HCT116 (cell line): ENCODE measurements around the gene CTBP2. TPM values are rescaled to one million over a fixed set of nuclear protein-coding genes. Genes with fewer than 3 reads are reported as not detected.

Source experiments
- ATAC-seq: fragments of 200-7000 bp; cut with Tn5 transposase; 2 replicates; pipeline ENCODE4 v1.9.1; 2020; ENCODE audit warnings: mild to moderate bottlenecking, moderate library complexity
- BruUV-seq: library from RNA; stranded (reverse); fragments of 400-500 nt; replicated peaks from 2 replicates; lab custom pipeline; 2021; lab: Mats Ljungman, UMichigan
- CTCF ChIA-PET: fragments of 300-600 bp; sonication (Branson Sonifier 250); formaldehyde crosslinking; loops from one replicate; lab custom pipeline; 2021; ENCODE audit warnings: antibody characterized with exemption; lab: Charles Lee
- POLR2A ChIA-PET: fragments of 300-600, 350-600 bp; sonication (Branson Sonifier 250); formaldehyde crosslinking; loops from one replicate; lab custom pipeline; 2021; ENCODE audit warnings: antibody characterized with exemption; lab: Charles Lee
- RAD21 ChIA-PET, 2 experiments: fragments of 300-600 bp; sonication (Branson Sonifier 250); formaldehyde crosslinking; loops; one replicate each; lab custom pipeline; 2023; ENCODE audit warnings: low total read pairs in 2 of 2; ENCODE audit not compliant: uncharacterized antibody in 2 of 2, unreplicated experiment in 2 of 2, low non-redundant PET in 1 of 2; lab: Charles Lee
- DNase-seq: peaks from one replicate; pipeline ENCODE4 v3.0.0-alpha.2; 2010; ENCODE audit warnings: low read depth, low spot score
- H2AFZ ChIP-seq: fragments of 200-600 bp; shearing (Covaris generic), sonication (generic); 2 replicates; pipeline ENCODE4 v1.6.1; 2017; ENCODE audit warnings: low read depth, mixed run types, mixed read lengths, antibody characterized with exemption, low read length; ENCODE audit not compliant: poor library complexity, severe bottlenecking
- H3K27ac ChIP-seq: 2 replicates; pipeline ENCODE4 v1.5.1; 2012; ENCODE audit warnings: low read depth, low read length
- H3K27me3 ChIP-seq: fragments of 200-600 bp; sonication (generic); 2 replicates; pipeline ENCODE4 v1.6.1; 2016; ENCODE audit warnings: mixed run types, low read length, mixed read lengths; ENCODE audit not compliant: insufficient read depth
- H3K36me3 ChIP-seq, 2 experiments: fragments of 200-500 bp in 1 of 2; fragments of 200-600 bp in 1 of 2; sonication (Bioruptor generic) in 1 of 2; sonication (generic) in 1 of 2; 2 replicates each; pipeline versions ENCODE4 v1.5.1 to v1.6.1; 2014 to 2016; ENCODE audit warnings: low read length in 2 of 2, inconsistent platforms in 1 of 2, mixed read lengths in 1 of 2, mixed run types in 1 of 2; ENCODE audit not compliant: insufficient read depth in 2 of 2, control insufficient read depth in 1 of 2
- H3K4me1 ChIP-seq, 2 experiments: fragments of 200-600 bp in 1 of 2; sonication (generic) in 1 of 2; 2 replicates each; pipeline versions ENCODE4 v1.5.1 to v1.6.1; 2012 to 2017; ENCODE audit warnings: low read length in 2 of 2, inconsistent platforms in 1 of 2, mild to moderate bottlenecking in 1 of 2, mixed read lengths in 1 of 2, mixed run types in 1 of 2, moderate library complexity in 1 of 2; ENCODE audit not compliant: insufficient read depth in 2 of 2, control insufficient read depth in 1 of 2
- H3K4me2 ChIP-seq: fragments of 200-600 bp; sonication (generic); 2 replicates; pipeline ENCODE4 v1.6.1; 2017; ENCODE audit warnings: mixed run types, low read length, mixed read lengths
- H3K4me3 ChIP-seq, 2 experiments: fragments of 200-600 bp in 1 of 2; sonication (generic) in 1 of 2; replicated peaks in 1 of 2; 2 replicates each; pipeline ENCODE4 v1.5.1; 2011 to 2016; ENCODE audit warnings: low read length in 2 of 2, control low read depth in 1 of 2, low read depth in 1 of 2, mild to moderate bottlenecking in 1 of 2, mixed read lengths in 1 of 2, mixed run types in 1 of 2
- H3K79me2 ChIP-seq: fragments of 200-600 bp; sonication (generic); 2 replicates; pipeline ENCODE4 v1.6.1; 2017; ENCODE audit warnings: mild to moderate bottlenecking, mixed run types, low read length, moderate library complexity, mixed read lengths; ENCODE audit not compliant: insufficient read depth
- H3K9ac ChIP-seq: fragments of 200-600 bp; sonication (generic); 2 replicates; pipeline ENCODE4 v1.6.1; 2016; ENCODE audit warnings: low read length, mixed read lengths
- H3K9me2 ChIP-seq: fragments of 200-600 bp; sonication (generic), shearing (Covaris generic); 2 replicates; pipeline ENCODE4 v1.6.1; 2017; ENCODE audit warnings: mixed run types, mild to moderate bottlenecking, moderate library complexity; ENCODE audit not compliant: insufficient read depth
- H3K9me3 ChIP-seq, 2 experiments: fragments of 200-500 bp in 1 of 2; fragments of 200-600 bp in 1 of 2; sonication (Bioruptor generic) in 1 of 2; sonication (generic) in 1 of 2; 2 replicates each; pipeline ENCODE4 v1.6.1; 2014 to 2017; ENCODE audit warnings: low read length in 2 of 2, mixed read lengths in 2 of 2, inconsistent platforms in 1 of 2, low read depth in 1 of 2, mild to moderate bottlenecking in 1 of 2, mixed run types in 1 of 2, moderate library complexity in 1 of 2; ENCODE audit not compliant: control insufficient read depth in 1 of 2, insufficient read depth in 1 of 2
- H4K20me1 ChIP-seq: fragments of 200-600 bp; sonication (generic), shearing (Covaris generic); 2 replicates; pipeline ENCODE4 v1.6.1; 2017; ENCODE audit warnings: mixed run types, mild to moderate bottlenecking, moderate library complexity; ENCODE audit not compliant: insufficient read depth
- CBX3 ChIP-seq: IDR thresholded peaks from 2 replicates; pipeline ENCODE4 v1.6.1; 2012; ENCODE audit warnings: low read depth
- ELF1 ChIP-seq: IDR thresholded peaks from 2 replicates; pipeline ENCODE4 v1.6.1; 2012; ENCODE audit warnings: low read depth, borderline replicate concordance
- EZH2phosphoT487 ChIP-seq: fragments of 200-600 bp; IDR thresholded peaks from 2 replicates; pipeline ENCODE4 v1.6.1; 2018; ENCODE audit warnings: antibody characterized with exemption, borderline replicate concordance
- SRF ChIP-seq: IDR thresholded peaks from 2 replicates; pipeline ENCODE4 v1.6.1; 2012; ENCODE audit warnings: low read depth
- ZFX ChIP-seq: fragments of 450-650 bp; IDR thresholded peaks from 2 replicates; pipeline ENCODE4 v1.6.1; 2017
- ZNF274 ChIP-seq: fragments of 200-500 bp; sonication (Bioruptor generic); IDR thresholded peaks from 2 replicates; pipeline ENCODE4 v1.6.1; 2014; ENCODE audit warnings: mild to moderate bottlenecking, low read depth, low read length, inconsistent platforms
- intact Hi-C: fragments of 100-400 bp; cut with micrococcal nuclease; formaldehyde crosslinking; loops from 2 replicates; pipeline ENCODE4 v1.10.0; 2022
- total RNA-seq: library from RNA; stranded (reverse); gene quantifications from one replicate; pipeline ENCODE4 v1.2.1, GENCODE V29; 2021; ENCODE audit not compliant: unreplicated experiment
- TF ChIP-seq, protein P1 (sequence below): IDR thresholded peaks from 2 replicates; pipeline ENCODE4 v1.6.1; 2012

The CTBP2 gene
- total RNA-seq, 1 experiment from 2014 or later, result 144 TPM

DNA sequence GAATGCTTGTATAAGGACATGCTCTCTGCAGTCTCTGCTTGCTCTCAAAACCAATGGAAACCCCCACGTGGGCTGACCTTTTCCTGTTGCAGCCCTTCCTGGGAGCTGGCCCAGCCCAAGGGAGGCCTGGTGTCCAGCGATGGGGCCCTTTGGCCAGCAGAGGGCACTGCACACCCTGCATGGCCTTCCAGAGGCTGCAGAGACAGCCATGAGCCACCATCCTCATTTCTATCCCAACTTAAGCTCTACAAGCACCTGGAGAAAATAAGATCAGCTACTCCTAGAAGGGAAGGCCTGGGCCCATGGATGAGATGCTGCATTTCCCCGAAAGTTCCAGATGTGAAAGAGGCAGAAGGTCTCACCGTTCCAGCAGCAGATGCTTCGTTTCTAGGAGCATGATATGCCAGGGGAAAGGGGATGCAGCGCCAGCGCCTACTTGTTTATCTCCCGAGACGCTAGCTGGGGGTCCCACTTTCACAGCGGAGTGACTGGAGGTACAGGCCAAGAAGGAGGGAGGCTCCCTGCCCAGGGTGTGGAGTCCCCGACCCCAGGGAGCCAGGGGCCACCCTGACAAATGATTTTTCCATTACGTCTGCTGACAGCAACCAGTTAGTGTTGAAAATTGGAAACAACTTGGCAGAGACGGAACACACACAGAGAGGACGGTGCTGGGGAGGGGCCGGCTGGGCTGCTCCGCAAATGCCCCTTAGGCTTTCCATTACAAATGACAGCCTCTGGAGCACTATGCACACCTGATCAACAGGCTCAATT, 112.1 kb downstream of the CTBP2 start (continued):
- TF ChIP-seq, protein P1, sequence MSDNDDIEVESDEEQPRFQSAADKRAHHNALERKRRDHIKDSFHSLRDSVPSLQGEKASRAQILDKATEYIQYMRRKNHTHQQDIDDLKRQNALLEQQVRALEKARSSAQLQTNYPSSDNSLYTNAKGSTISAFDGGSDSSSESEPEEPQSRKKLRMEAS, result no peak
- TF ChIP-seq ZFX (no peak), ELF1 (no peak), SRF (no peak)

DNA sequence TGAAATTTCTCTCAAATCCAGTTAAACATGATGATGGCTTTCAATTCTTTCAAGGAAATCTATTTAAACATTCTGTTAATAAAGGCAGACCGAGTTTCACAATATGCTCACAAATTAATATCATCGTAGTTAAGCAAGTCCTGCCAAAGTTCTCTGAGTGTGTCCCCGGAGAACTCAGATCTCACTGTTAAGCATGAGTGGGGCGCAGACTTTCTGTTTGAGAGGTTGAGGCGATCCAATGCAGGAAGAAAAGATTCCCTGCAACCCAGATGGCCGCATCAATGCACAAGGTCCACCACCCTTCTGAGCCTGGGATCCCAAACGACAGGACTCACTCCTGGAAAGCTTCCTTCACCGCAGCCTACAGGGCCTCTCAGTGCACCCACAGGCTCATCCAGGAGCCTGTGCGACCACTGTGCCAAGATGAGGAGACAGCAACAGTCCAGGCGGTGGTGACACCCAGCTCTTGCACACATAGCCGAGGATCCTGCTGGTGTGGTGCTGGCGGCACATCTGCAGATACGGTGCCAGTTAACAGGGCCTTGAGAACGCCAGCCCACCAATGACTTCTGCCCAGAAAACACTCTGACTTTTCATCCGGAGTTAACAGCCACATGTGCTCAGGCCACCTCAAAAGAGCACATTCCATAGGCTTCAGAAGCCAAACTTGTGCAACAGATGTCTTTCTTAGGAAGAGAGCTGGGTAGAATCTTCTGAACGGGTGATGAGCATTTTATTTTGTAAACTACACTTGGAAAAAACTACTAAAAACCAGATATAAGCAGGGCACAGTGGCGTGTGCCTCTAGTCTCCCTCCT, 116.3 kb downstream of the CTBP2 start:
- POLR2A ChIA-PET, result no interaction called here
- H3K79me2 ChIP-seq, result peaks cover 92% of the 10 kb centered on the region
- H3K36me3 ChIP-seq, result no peaks in the 10 kb centered on the region
- BruUV-seq, result no TSS peak
- no peaks in the 10 kb centered on the region; the same call in 1 of the 2 replicates for H4K20me1 ChIP-seq
- H3K9me2 ChIP-seq, result no peaks in the 10 kb centered on the region
- no peak for DNase-seq
- H3K9me3 ChIP-seq, result no peaks in the 10 kb centered on the region
- CTCF ChIA-PET, result no interaction called here
- intact Hi-C loops, result no loop called here
- ATAC-seq, result no peak
- no peaks in the 10 kb centered on the region for H3K27me3 ChIP-seq
- H2AFZ ChIP-seq, result no peak overlapping the region
- peaks cover 56 to 83% of the 10 kb centered on the region in 2 experiments for H3K4me1 ChIP-seq
- RAD21 ChIA-PET, result interaction anchor here in 1 of 2 experiments (1.7 kb wide), 1 partner anchor 80 kb away, joined by 5 read pairs; no protein-coding TSS in a partner anchor
- H3K4me2 ChIP-seq, result no peak overlapping the region
- H3K4me3 ChIP-seq, result no peak overlapping the region
- TF ChIP-seq CBX3, result no peak
- no peak for TF ChIP-seq EZH2phosphoT487
- TF ChIP-seq SRF, result no peak
- no peak for TF ChIP-seq ZNF274
- no peak overlapping the region for H3K27ac ChIP-seq
- H3K9ac ChIP-seq, result peak overlapping the region; percentile 4; the same call in 1 of the 2 replicates
